Gastroesophageal sphincter (tissue), 3 donors: ENCODE results near the gene RASGRP3.

Experiments used
- CTCF ChIP-seq, 4 experiments: fragments of 200-600 bp in 2 of 4; fragments of 450-650 bp in 2 of 4; sonication (generic) in 1 of 4; IDR thresholded peaks; one replicate each; pipeline ENCODE4 v1.5.1; 2017 to 2019; ENCODE audit warnings: antibody characterized with exemption in 4 of 4, mild to moderate bottlenecking in 2 of 4, moderate library complexity in 2 of 4
- EP300 ChIP-seq: sonication (generic); formaldehyde crosslinking; IDR thresholded peaks from one replicate; pipeline ENCODE4 v1.6.1; 2017; ENCODE audit warnings: antibody characterized with exemption, mild to moderate bottlenecking
- POLR2A ChIP-seq, 2 donors: fragments of 450-650 bp; IDR thresholded peaks; one replicate each; pipeline ENCODE4 v1.6.1; 2017; ENCODE audit warnings: antibody characterized with exemption in 2 of 2, mild to moderate bottlenecking in 2 of 2, moderate library complexity in 1 of 2

- TF ChIP-seq EP300 (no peak), CTCF (IDR thresholded peaks at IDR 0.05) (no peak), POLR2A (IDR thresholded peaks at IDR 0.05) (no peak)
Observed at GRCh38 chr2:33495683-33496082, 19.2 kb downstream of the RASGRP3 start.
